ENCODE data around the gene DMRTC2.

- TF ChIP-seq CTCF (IDR thresholded peaks at IDR 0.05): no peak
- TF ChIP-seq ZFX (IDR thresholded peaks at IDR 0.05; ENCODE audit: borderline replicate concordance): no peak
These were observed 35.9 kb upstream of the DMRTC2 start for GRCh38 chr19:41808663-41809566.

All from 22Rv1 (cell line).